HG02759 (cell line): Measurements from ENCODE around the gene TOX4.
"Not testable (repeated sequence)": the region's sequence is repeated elsewhere in the genome, so short reads cannot be mapped to it uniquely, and the experiment has no call there.

Experiments
- ATAC-seq: cut with Tn5 transposase; IDR thresholded peaks from one replicate; pipeline ENCODE4 v1.9.1; 2021; ENCODE audit warnings: mild to moderate bottlenecking, moderate library complexity; ENCODE audit not compliant: unreplicated experiment

TOX4 gene

GRCh38 chr14:21476925-21477681 lies at the start of gene TOX4, which contains the start of gene RAB2B:
TOX4 (plus strand) TSS chr14:21477195; CDS start chr14:21477279, 84 bp downstream.
RAB2B (minus strand) TSS chr14:21476959; CDS start chr14:21476872, 87 bp downstream.
- ATAC-seq: peak; percentile 99

DNA sequence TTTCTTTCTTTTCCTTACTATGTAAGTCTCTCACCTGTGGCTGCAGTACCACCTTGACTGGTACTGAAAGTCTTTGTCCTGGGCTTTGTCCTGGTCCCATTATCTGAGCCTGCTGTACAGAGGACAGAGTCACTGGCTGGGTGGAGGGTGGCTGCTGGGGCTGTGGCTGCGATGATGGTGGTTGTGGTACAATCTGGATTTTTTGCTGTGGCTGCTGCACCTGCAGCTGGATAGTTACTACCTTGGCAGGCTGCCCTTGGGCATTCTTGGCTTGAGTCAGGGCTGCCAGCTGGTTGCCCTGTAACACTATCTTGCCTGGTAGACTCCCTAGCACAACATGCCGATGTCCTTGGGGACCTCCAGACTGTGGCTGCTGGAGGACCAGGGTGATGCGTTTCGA lies 48.1 kb upstream of the TOX4 start:
- no peak for ATAC-seq

DNA sequence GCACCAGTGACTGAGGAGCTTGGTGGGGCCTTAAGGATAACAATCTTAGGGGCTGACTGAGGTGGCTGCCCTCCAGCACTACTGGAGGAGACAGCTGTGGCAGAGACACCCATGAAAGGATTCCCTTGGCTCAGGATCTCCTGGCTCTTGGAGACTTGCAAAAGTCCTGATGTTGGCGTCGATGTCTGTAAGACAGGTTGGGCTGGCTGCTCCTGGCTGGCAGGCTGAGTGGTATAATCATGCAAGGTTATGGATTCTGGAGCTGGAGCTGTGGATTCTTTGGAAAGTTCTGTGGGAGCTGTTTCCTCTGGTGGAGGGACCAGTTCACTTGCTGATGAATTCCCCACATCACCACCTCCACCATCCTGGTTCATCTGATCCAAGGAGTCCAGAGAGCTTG lies 45.9 kb upstream of the TOX4 start:
- no peak for ATAC-seq

- ATAC-seq: no peak
Measured at GRCh38 chr14:21436567-21437062, 40.4 kb upstream of the TOX4 start.

DNA sequence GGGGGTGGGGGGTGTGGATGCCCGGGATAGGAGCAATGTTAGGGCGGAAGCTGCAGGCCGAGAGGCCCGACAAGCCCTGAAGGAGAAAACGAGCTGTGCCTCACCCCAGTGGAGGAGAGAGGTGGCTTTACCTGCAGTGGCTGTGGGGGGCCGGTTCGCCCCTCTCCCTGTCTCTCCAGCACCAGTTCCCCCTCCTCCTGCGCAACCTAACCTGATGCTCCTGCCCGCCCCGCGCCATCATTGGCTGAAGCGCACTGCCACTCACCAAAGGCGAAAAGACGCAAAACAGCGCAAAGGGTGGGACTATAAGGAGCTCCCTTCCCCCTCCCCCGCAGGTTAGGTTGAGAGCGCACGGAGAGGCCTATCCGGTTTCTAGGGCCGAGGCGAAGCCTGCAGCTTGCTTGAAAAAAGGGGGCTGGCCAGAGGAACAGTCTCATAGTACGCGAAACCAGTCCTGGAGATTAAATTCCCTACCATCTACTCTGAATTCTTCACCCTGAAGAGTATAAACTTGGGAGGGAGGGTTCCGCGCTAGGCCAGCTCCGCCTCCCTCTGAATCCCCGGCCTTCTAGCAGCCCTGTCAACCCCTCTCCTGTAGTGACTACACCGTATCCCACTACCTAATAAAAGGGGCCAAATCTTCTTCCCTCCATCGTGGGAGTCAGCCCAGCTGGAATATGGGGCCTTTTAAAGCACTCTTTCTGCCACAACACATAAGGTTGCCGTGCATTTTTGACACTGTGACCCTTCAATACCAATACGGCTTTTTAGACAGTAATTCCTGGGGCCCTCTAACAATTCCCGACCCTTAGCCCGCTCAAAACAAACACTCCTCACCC lies 39.7 kb upstream of the TOX4 start:
- ATAC-seq: peak; percentile 99

GRCh38 chr14:21440859-21441258 lies 36.1 kb upstream of the TOX4 start:
- no peak for ATAC-seq

DNA sequence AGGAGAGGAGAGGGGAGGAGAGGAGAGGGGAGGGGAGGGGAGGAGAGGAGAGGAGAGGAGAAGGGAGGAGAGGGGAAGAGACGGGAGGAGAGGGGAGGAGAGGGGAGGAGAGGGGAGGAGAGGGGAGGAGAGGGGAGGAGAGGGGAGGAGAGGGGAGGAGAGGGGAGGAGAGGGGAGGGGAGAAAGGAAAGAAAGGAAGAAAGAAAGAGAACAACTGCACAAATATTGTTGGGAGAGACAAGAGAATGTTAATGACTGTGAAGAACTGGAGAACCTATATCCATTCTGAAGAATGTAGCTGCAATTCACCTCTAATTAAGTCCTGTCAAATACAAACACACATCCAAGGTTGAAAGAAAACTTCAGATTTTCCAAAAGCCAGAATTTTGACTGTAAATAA lies 34.3 kb upstream of the TOX4 start:
- not testable (repeated sequence) for ATAC-seq

DNA sequence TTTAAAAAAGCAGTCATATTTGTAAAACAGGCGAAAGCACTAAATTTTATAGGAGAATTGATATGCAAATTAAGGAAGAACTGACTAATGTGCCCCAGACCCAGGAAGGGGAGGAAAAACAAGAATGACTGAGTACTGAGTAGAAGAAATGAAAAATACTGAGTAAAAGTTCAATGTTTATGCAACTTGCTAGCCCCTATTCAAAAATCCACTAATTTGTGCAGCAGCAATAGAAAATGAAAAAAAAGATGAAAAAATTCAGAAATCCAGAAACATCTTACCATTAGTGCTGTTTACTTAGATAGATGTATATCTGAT lies 27.1 kb upstream of the TOX4 start:
- no peak for ATAC-seq

GRCh38 chr14:21454843-21455544 lies 22.0 kb upstream of the TOX4 start:
- ATAC-seq: no peak

DNA sequence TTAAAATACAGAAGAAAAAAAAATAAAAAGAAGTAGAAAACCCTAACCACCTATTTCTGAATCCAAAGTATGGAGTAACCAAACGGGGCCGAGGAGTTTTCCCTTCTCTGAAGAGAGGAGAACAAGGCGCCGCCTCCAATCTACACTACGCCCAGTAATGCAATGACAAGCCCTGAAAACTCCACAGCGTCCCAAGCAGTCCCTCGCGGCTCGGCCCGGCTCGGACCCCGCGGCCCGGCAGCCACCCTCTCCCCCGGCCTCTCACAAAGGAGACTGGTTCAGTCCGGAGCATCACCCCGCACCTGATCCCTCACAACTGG lies 21.4 kb upstream of the TOX4 start:
- ATAC-seq: peak; percentile 21

DNA sequence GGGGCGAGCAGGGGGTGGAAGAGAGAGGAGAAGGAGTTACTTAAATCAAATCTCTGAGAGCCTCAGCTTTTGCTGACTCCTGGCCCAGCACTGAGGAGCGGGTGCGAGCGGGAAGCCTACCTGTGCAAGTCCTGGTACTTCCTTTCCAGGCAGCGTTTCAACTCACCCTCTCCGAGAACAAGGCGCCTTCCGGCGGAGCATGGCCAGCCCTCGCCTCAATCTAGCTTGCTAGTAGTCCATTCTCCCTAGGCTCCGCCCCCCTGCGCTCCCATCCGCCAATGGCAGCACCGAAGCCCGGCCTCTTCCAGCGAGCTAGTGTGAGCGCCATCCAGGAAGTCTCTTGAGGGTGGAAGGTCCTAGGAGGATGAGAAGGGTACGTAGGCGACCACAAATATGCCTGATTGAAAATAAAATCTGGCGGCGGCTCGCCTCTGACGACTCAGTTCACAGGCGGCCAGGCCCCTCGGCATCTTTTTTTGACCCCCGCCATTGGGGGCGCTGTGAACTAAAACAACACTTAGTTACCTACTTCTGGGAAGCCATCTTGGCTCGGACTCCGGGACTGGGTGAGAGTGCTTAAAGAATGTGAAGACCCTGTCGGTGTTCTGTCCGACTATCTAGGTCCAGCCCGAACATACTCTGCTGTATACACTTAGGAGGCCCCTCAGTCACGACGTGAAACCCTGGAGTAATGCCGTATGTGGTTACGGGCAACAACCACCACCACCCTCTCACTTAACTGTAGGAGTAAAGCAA lies 20.9 kb upstream of the TOX4 start, which contains the start of gene CHD8:
TSS of gene CHD8 (minus strand) at position 212 of the 756 bp plus-strand sequence. CDS start 24,480 bp downstream, outside the sequence.
- peak; percentile 99 for ATAC-seq

DNA sequence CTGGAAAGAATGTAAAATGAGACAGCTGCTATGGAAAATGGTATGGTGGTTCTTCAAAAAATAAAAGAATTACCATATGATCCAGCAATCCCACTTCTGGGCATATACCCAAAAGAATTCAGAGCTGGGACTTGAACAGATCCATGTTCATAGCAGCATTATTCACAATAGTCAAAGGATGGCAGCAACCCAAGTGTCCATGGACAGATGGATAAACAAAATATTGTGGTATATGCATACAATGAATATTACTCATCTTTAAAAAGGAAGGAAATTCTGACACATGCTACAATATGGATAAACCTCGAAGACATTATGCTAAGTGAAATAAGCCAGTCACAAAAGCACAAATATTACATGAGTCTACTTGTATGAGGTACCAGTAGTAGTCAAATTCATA lies 9.4 kb upstream of the TOX4 start:
- ATAC-seq: no peak

GRCh38 chr14:21475767-21476522 lies 1.1 kb upstream of the TOX4 start:
- no peak for ATAC-seq

GRCh38 chr14:21476523-21476924 lies 471 bp upstream of the TOX4 start:
- no peak for ATAC-seq

- no peak for ATAC-seq
Measured at GRCh38 chr14:21486640-21487087, 9.7 kb downstream of the TOX4 start.

DNA sequence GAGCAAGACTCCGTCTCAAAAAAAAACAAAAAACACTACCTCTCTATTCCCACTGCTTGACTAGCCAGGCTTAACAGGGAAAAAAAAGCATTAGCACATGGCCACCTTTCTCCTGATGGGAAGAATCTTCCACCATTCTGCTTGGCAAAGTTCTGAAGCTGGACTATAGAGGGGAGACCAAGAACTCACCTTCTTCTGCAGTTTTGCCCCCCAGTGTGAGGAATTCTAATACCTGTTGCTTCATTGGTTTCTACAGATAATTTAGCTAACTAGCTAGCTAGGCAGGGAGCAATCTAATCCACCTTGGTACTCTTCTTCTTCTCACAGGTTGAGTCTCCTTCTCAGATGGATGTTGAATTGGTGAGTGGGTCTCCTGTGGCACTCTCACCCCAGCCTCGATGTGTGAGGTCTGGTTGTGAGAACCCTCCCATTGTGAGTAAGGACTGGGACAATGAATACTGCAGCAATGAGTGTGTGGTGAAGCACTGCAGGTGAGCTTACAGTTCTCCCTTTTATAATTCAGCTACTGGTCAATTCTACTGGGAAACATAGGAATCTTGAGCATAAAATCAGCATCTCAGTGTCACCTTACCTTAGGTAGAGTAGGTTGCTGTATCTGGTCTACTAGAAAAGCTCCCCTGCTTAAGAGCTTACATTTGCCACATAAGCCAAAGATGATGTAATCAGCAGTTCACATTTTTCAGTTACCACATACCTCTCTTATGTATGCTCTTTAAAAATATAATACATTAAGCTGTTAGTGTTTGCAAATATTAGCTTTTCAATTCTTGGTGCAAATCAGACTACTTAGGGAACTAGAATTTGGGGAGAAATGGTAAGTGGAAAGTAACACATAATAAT lies 18.1 kb downstream of the TOX4 start:
- ATAC-seq: no peak

GRCh38 chr14:21496453-21496852 lies 19.5 kb downstream of the TOX4 start:
- no peak for ATAC-seq

GRCh38 chr14:21498540-21499526 lies 21.8 kb downstream of the TOX4 start:
- ATAC-seq: peak; percentile 52
